Mesenchymal stem cell (in vitro differentiated cells and primary cell): ENCODE results near the gene CCR7.

Experiments
- DNase-seq: peaks from one replicate; pipeline ENCODE4 v3.0.0-alpha.2; 2013
- H2AFZ ChIP-seq: one replicate; pipeline ENCODE4 v1.6.1; 2013; ENCODE audit warnings: low read depth, mild to moderate bottlenecking, control low read depth, inconsistent platforms, low read length, moderate library complexity
- H2AK5ac ChIP-seq: 2 replicates; pipeline ENCODE4 v1.6.1; 2013; ENCODE audit warnings: low read length, moderate library complexity, mild to moderate bottlenecking, inconsistent platforms; ENCODE audit not compliant: severe bottlenecking
- H2BK120ac ChIP-seq: one replicate; pipeline ENCODE4 v1.6.1; 2013; ENCODE audit warnings: low read depth, mild to moderate bottlenecking, inconsistent platforms, low read length, moderate library complexity
- H2BK12ac ChIP-seq, 2 experiments: one replicate each; pipeline ENCODE4 v1.6.1; 2013; ENCODE audit warnings: inconsistent platforms in 2 of 2, low read length in 2 of 2, mild to moderate bottlenecking in 2 of 2, moderate library complexity in 2 of 2, control low read depth in 1 of 2
- H2BK15ac ChIP-seq: one replicate; pipeline ENCODE4 v1.6.1; 2013; ENCODE audit warnings: mild to moderate bottlenecking, low read depth, inconsistent platforms; ENCODE audit not compliant: poor library complexity, severe bottlenecking
- H2BK5ac ChIP-seq: 2 replicates; pipeline ENCODE4 v1.6.1; 2013; ENCODE audit warnings: low read depth, mild to moderate bottlenecking, low read length, control low read depth, inconsistent platforms; ENCODE audit not compliant: poor library complexity, severe bottlenecking
- H3K14ac ChIP-seq, 2 experiments: one replicate each; pipeline ENCODE4 v1.6.1; 2013; ENCODE audit warnings: inconsistent platforms in 2 of 2, low read length in 2 of 2, control low read depth in 1 of 2, mild to moderate bottlenecking in 1 of 2, moderate library complexity in 1 of 2
- H3K18ac ChIP-seq, 2 experiments: one replicate each; pipeline ENCODE4 v1.6.1; 2013; ENCODE audit warnings: inconsistent platforms in 2 of 2, low read length in 2 of 2, control low read depth in 1 of 2, low read depth in 1 of 2, mild to moderate bottlenecking in 1 of 2
- H3K23ac ChIP-seq, 2 experiments: one replicate each; pipeline ENCODE4 v1.6.1; 2013; ENCODE audit warnings: inconsistent platforms in 2 of 2, low read length in 2 of 2, mild to moderate bottlenecking in 2 of 2, moderate library complexity in 2 of 2, control low read depth in 1 of 2
- H3K27ac ChIP-seq: 2 replicates; pipeline ENCODE4 v1.5.1; 2013; ENCODE audit warnings: mild to moderate bottlenecking, moderate library complexity, low read length, control low read depth, inconsistent platforms; ENCODE audit not compliant: poor library complexity, severe bottlenecking
- H3K27me3 ChIP-seq, 2 experiments: 2 replicates each; pipeline versions ENCODE4 v1.6.1 to v1.7.0; 2013; ENCODE audit warnings: low read length in 2 of 2, mild to moderate bottlenecking in 2 of 2, moderate library complexity in 2 of 2, control low read depth in 1 of 2, inconsistent platforms in 1 of 2; ENCODE audit not compliant: control insufficient read depth in 1 of 2, insufficient read depth in 1 of 2
- H3K36me3 ChIP-seq, 2 experiments: 2 replicates each; pipeline versions ENCODE4 v1.6.1 to v1.7.0; 2013; ENCODE audit warnings: low read length in 2 of 2, control low read depth in 1 of 2, inconsistent platforms in 1 of 2, low read depth in 1 of 2, mild to moderate bottlenecking in 1 of 2; ENCODE audit not compliant: insufficient read depth in 2 of 2, control insufficient read depth in 1 of 2
- H3K4ac ChIP-seq, 2 experiments: one replicate each; pipeline ENCODE4 v1.6.1; 2013; ENCODE audit warnings: inconsistent platforms in 2 of 2, low read length in 2 of 2, mild to moderate bottlenecking in 2 of 2, moderate library complexity in 2 of 2, control low read depth in 1 of 2, low read depth in 1 of 2
- H3K4me1 ChIP-seq: 2 replicates; pipeline ENCODE4 v1.6.1; 2013; ENCODE audit warnings: low read depth, low read length, control low read depth; ENCODE audit not compliant: control insufficient read depth, insufficient read depth
- H3K4me2 ChIP-seq: 2 replicates; pipeline ENCODE4 v1.6.1; 2013; ENCODE audit warnings: low read length, mild to moderate bottlenecking, inconsistent platforms; ENCODE audit not compliant: poor library complexity, severe bottlenecking
- H3K4me3 ChIP-seq, 2 experiments: 2 replicates each; pipeline versions ENCODE4 v1.5.1 to v1.7.0; 2013; ENCODE audit warnings: low read length in 2 of 2, mild to moderate bottlenecking in 2 of 2, control low read depth in 1 of 2, low read depth in 1 of 2; ENCODE audit not compliant: insufficient read depth in 1 of 2
- H3K79me1 ChIP-seq: replicated peaks from 2 replicates; pipeline ENCODE4 v1.6.1; 2013; ENCODE audit warnings: mild to moderate bottlenecking, control low read depth, low read length, inconsistent platforms; ENCODE audit not compliant: poor library complexity, severe bottlenecking
- H3K9ac ChIP-seq: 2 replicates; pipeline ENCODE4 v1.7.0; 2013; ENCODE audit warnings: mild to moderate bottlenecking, low read length, moderate library complexity
- H3K9me3 ChIP-seq: 2 replicates; pipeline ENCODE4 v1.7.0; 2013; ENCODE audit warnings: mild to moderate bottlenecking, low read length; ENCODE audit not compliant: control insufficient read depth
- H4K8ac ChIP-seq: one replicate; pipeline ENCODE4 v1.6.1; 2013; ENCODE audit warnings: inconsistent platforms, mild to moderate bottlenecking, low read length, moderate library complexity
- H4K91ac ChIP-seq: one replicate; pipeline ENCODE4 v1.6.1; 2013; ENCODE audit warnings: mild to moderate bottlenecking, low read length, inconsistent platforms
- WGBS: methylation state at CpG from one replicate; pipeline ENCODE4 v1.1.7; 2013; ENCODE audit warnings: mixed read lengths; 5-methylcytosine and 5-hydroxymethylcytosine counted together

Gene CCR7

GRCh38 chr17:40506786-40507185, 58.5 kb downstream of the CCR7 start:
- H3K4ac ChIP-seq, result no peak overlapping the region
- no peak overlapping the region for H3K23ac ChIP-seq
- H3K27ac ChIP-seq, result no peak overlapping the region
- H3K4me1 ChIP-seq, result peaks cover 19% of the 10 kb centered on the region
- no peak overlapping the region for H2AFZ ChIP-seq
- H2BK15ac ChIP-seq, result no peak overlapping the region
- H4K91ac ChIP-seq, result no peak overlapping the region
- H3K14ac ChIP-seq, result no peak overlapping the region
- no peak overlapping the region for H2BK5ac ChIP-seq
- no peaks in the 10 kb centered on the region for H3K9me3 ChIP-seq
- no peak overlapping the region for H2BK120ac ChIP-seq
- H2BK12ac ChIP-seq, result no peak overlapping the region
- DNase-seq, result no peak
- no peak overlapping the region for H4K8ac ChIP-seq
- no peak overlapping the region for H3K18ac ChIP-seq
- 49% methylated on average over 4 of the region's 5 CpGs for WGBS
- no peak overlapping the region for H3K4me2 ChIP-seq
- no peaks in the 10 kb centered on the region for H3K79me1 ChIP-seq
- H3K27me3 ChIP-seq, result no peaks in the 10 kb centered on the region
- H2AK5ac ChIP-seq, result no peak overlapping the region
- H3K4me3 ChIP-seq, result no peak overlapping the region
- H3K36me3 ChIP-seq, result no peaks in the 10 kb centered on the region
- no peak overlapping the region for H3K9ac ChIP-seq
